ENCODE measurements around the gene LSM11.

Gene LSM11

DNA sequence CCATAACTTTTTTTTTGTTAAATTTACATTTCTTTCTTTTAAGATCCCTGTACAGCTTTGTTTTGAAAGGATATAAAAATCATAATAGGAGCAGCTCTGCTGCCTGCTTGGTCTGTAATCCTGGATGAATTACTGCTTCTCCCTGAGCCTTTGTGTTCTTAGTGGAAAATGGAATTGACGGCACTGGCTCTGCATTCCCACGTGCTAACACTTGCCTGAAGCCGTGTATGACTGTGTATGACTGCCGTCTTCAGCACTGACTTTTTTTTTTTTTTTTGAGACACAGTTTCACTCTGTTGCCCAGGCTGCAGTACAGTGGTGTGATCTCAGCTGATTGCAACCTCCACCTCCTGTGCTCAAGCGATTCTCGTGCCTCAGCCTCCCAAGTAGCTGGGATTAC, 7.5 kb upstream of the LSM11 start:
- DNase-seq: no peak

- no peak for DNase-seq
Measured at GRCh38 chr5:157739388-157740228, 3.9 kb upstream of the LSM11 start.

DNA sequence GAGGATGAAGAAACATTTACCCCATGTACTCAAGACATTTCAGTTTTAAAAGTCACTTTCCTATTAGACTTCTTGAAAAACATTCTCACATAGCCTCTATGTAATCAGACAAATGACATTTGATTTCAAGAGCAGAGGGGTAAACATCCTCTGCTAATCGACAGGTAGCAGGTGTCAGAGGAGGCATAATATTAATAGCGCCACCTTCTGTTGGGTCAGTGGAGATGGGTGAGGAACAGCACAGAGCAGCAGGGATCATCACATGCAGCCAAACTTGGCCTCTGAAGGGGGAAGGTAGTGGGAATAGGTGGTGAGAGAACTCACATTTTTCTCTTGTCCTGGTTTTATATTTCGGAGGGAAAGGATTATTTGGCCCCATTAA, 3.3 kb upstream of the LSM11 start:
- DNase-seq: no peak

- DNase-seq: no peak
Measured at GRCh38 chr5:157741131-157741530, 2.4 kb upstream of the LSM11 start.

- no peak for DNase-seq
Measured at GRCh38 chr5:157744051-157745011, 819 bp downstream of the LSM11 start.

DNA sequence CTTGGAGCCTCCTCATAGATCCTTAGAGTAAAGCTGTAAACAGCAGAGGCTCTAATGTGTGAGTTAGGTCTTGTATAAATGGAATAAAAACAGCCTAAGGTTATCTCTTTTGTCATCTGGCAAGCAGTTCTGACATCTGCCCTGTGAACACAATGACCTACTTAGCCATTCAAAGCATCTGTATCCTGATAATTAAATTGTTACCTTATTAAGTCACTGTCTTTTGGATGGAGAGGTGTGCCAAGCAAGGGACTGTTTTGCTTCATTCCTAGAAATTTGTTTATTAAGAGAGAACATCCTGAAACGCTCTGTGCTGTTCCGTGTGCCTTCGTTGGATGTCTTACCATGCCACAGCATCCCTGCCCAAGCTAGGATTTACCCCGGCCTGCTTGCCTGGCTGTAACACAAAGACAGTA, 1.5 kb downstream of the LSM11 start:
- no peak for DNase-seq

DNA sequence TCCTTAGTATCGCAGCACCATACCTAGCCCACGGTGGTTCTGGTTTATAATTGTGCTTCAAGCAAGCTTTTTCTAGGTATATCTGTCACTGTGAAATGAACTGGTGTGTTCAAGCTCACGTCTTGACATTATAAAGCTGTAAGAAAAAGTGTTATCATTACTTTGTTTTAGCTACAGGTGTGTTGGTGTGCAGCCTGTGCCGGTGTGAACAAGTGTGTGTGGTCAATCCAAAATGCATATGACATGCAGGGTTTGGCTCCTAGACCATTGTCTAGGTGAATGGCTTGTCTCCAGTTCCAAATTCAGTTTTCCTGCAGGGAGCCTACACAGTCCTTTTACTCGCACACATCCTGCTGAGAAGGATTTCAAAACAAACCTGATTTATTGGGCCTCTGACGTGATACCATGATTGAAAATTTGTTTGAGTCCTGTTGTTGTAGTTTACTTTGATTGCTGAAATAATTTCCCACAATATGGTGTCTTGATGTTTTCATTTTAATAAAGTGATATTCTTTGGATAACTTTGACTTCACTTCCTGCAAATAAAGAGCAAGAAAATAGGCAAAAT, 3.7 kb downstream of the LSM11 start:
- DNase-seq: no peak

GRCh38 chr5:157747766-157748700, 4.5 kb downstream of the LSM11 start:
- no peak for DNase-seq

DNA sequence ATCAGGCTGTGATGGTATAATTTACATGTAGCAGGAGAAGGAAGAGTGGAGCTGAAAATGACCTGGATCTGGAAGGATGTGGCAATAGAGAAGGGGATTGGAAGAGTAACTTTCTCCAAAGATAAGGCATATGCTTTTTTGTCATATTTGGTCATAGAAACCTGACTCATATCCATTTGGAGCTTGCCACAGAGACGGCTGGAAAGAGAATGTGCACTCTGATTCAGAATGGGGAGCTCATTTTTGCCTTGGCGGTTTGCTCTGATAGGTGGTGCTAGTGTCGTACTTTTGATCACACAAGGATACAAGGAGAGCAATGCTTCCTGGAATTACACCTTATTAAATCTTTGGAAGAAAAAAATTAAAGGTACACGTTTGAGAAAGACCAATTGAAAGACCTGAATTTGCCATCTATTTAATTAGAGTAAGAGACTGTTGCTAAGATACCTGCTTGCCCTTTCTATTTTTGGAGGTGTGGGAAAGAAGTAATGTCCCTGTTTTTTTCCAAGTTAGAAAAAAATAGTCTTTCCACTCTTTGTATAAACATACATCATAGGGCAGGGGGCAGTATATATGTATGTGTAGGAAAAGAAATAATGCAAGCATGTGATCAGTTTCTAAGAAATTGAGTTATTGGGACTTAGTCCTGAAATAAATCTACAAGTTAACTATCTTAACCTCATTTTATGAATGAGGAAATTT, 5.4 kb downstream of the LSM11 start:
- DNase-seq: no peak

- no peak for DNase-seq
Measured at GRCh38 chr5:157749462-157749799, 5.9 kb downstream of the LSM11 start.

- DNase-seq: no peak
Measured at GRCh38 chr5:157750320-157750719, 6.8 kb downstream of the LSM11 start.

DNA sequence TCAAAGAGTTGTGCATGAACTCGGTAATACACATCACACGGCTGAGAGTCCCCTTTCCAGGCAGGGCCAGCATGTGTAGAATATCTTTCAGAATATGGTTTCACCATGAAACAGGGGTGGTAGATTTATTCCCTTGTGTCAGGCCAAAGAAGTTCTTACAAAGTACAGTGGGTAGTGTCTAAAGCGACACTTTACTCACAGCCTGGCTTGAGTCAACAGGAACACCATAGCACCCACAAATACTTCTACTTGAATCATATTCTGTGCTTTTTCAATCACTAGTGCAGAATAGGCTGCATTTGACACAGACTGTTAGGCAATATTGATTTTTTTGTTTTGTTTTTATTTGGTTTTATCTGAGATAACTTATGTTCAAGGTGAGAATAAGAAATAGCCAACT, 12.6 kb downstream of the LSM11 start:
- DNase-seq: no peak

GRCh38 chr5:157758706-157759105, 15.2 kb downstream of the LSM11 start:
- no peak for DNase-seq

- peak; percentile 50 for DNase-seq
Measured at GRCh38 chr5:157761690-157762621, 18.4 kb downstream of the LSM11 start.

- DNase-seq: no peak
Measured at GRCh38 chr5:157764531-157764930, 21.0 kb downstream of the LSM11 start.

GRCh38 chr5:157766442-157766841, 22.9 kb downstream of the LSM11 start:
- DNase-seq: no peak

- no peak for DNase-seq
Measured at GRCh38 chr5:157766902-157767301, 23.4 kb downstream of the LSM11 start.

GRCh38 chr5:157767689-157768088, 24.2 kb downstream of the LSM11 start:
- DNase-seq: no peak

DNA sequence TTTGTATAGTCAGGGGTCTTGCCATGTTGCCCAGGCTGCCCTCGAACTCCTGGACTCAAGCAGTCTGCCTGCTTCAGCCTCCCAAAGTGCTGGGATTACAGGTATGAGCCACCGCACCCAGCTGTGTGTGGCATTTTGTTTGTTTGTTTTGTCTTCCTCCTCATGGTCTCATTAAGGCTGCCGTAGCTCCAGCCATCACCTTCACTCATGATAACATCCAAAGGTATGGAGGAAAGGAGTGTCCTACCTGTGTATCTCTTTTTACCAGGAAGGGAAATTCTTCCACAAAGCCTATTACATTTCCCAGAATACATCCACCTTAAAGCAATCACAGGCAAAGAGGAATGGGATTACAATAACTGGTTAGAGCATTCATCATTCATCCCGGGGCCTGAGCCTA, 27.2 kb downstream of the LSM11 start:
- no peak for DNase-seq

DNA sequence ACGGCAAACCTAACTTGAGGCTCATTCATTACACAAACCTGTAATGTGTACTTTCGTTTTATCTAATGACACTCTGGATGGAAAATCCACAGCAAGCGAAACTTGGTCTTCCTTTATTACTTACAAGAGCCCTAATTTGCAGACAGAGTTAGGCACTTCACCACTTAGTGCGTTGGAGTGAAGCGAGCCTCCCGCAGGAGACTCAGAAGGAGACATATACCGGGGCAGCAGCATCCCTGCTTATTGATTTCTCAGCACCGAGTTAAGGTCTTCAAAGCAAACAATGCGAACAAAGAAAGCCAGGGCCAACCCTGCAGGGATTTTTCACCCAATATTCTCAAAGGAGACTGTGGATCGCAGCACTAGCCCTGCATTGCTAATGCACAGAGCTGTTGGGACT, 28.6 kb downstream of the LSM11 start:
- DNase-seq: no peak

Measured in midbrain (tissue), 1 donor.